HG03460 (cell line): ENCODE results near the gene RGS10.
"Not testable (repeated sequence)": the region's sequence is repeated elsewhere in the genome, so short reads cannot be mapped to it uniquely, and the experiment has no call there.

Source experiments
- ATAC-seq: cut with Tn5 transposase; IDR thresholded peaks from one replicate; pipeline ENCODE4 v1.9.1; 2021; ENCODE audit not compliant: unreplicated experiment

RGS10 gene

DNA sequence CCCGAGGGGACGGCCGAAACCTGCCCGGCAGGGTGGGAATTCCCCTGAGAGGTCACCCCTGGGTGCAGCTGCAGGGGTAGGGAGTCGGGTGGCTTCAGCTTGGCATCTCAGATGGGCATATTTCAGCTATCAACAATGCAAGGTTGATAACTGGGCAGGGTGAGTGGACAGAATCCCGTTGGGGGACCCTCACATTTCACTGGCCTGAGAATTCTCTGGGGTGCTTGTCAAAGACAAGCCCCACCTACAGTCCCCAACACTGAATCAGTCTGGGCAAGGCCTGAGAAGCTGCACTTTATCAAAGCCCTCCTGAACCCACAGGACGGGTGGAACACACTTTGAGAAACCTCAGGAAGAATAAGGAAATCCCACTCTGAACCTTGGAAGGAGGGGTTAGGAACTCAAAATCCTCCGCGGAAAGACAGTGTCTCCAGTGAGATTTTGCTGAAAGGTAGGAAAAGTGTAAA is 3.1 kb downstream of the RGS10 start:
- ATAC-seq, result no peak

DNA sequence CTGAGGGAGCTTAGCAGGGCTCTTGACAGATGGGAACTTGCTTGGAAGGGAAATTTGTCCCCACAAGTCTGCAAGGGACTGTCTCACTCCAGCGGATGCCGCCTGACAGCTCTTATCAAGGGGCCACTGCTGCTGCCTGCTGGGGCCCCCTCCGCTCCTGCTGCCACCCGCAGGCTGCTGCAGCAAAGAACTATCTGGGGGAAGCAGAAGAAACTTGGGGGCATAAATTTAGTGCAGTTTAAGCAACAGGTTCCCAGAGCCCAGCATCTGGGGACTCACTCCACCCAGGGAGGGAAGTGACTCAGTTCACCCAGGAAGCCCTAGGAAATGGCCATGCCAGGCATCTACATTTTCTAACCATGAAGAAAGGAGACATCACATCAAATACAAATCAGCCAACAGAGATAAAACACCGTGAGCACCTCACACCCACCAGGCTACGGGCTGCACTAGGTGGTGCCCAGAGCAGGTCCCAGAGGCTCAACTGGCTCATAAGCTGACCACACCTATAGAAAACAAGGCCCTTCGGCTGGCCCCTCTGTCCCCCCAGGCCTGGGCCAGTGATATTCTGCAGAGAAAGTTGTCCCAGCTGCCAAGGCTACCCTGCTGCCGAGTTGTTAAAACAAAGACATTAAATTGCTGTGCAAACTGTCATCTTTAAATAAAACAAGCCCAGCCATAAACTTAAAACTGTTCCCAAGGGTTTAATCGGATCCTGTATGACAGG is 3.7 kb downstream of the RGS10 start:
- no peak for ATAC-seq

DNA sequence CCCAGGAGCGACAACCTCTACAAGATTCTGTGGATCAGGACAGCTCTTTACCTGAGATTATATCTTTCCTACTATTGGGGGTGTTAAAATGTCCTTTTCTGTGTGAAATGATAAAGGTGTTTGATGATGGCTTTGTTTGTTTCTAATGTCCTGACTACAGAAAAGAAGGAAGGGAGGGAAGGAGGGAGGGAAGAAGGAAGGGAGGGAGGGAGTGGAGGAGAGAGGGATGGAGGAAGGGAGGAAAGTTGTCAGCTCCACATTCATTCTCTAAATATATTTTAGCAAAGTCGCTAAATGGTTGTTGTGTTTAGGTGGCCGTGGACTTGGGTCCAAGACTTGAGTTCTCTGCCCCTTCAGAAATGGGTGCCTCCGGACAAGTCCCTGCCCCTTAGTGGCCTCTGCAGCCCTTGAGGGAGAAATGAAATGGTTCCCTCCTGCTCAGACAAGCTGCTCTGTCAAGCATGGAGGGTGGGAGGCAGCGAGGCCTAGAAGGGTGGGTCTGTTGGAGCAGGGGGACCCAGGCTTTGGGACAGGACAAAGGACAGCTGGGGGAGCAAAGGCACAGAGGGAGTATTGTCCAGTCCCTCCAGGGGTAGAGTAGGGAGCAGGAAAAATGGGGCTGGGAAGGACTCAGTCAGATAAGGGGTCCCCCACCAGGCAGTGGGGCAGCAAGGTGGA is 4.4 kb downstream of the RGS10 start:
- ATAC-seq, result no peak

DNA sequence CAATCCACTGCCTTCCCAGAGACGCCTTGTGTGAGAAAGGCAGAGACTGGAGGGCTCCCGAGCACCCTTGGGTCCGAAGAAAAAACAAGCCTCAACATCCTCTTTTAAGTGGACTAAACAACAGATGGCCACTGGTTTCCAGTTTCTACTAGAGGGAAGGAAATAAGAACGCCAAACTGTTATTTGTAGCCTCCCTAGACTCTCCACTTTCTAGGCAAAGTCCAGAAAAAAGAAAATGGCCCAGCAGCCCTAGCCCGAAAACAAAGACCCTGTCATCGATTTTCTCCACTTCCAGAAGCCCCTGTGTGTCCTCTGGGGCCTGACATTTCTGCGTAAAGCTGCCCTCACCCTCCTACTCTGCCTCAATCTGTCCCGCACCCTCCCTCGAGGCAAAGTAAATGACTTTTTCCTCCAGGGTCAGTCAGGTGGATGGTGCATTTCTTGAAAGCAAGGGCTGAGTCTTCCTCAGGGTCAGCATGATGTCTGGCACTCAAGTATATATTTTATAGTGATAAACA is 6.0 kb downstream of the RGS10 start:
- ATAC-seq, result no peak

DNA sequence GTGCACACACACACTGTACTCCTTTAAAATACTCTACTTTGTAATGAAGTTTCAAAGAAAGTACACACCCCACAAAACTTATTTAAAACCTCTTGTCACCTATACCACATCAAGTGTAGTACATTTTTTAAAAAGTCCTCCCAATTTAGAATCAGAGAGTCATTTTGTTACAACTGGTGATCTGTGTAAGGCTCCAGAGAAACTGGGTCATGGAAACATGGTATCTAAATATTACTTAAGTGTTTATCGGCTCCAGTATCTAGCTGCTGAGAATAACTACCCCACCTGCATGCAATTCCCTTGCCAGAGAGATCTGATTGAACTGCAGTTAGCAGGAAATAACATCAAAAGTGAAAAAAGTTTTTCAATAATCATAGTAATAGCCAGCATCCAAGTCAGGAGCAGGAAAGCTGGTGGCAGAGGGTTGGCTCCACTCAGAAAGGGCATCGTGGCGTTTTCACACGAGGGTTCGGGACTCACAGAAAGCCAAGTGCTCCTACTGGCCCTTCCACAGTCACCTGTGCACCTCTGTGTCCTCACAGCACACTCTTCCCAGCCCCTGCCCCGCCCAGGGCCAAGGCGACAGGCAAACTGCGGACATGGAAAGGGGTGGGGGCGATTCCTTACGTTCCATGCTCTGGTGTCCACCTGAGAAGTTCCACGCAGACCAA is 6.5 kb downstream of the RGS10 start:
- no peak for ATAC-seq

DNA sequence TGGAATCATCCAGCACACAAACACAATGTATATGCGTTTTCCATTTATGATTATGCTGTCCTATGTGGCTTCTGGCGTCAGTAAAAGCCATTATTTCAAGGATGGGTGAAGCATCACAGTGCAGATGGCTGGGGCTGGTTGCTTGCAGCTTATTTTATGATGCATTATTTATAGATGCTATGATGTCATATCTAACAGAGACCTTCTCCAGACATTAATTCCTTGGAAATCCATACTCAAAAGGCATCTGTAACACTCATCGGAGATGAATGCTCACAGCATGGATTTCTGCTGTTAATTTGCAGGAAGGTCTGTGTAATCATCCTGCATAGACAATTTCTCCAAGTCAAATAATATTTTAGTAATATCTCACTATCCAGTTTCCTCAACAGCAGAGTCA is 7.2 kb downstream of the RGS10 start:
- ATAC-seq, result no peak

DNA sequence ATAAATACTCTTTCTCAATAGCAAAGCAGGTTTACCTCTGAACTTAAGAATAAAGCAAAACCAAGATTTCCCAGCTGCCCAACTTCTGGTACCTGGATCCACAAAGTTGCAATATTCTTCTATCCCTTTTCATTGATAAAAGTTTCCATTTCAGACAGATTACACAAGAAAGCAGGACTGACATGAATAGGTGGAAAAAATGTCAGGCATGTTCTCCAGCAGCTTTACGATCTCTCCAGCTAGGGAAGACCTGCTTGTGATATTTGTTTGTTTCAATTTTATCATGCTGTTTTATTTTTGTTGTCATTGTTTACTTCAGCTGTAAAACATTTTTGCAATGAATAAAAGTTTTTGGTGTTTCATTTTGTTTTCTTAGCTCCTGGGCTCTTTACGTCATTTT is 9.0 kb downstream of the RGS10 start:
- ATAC-seq, result no peak

DNA sequence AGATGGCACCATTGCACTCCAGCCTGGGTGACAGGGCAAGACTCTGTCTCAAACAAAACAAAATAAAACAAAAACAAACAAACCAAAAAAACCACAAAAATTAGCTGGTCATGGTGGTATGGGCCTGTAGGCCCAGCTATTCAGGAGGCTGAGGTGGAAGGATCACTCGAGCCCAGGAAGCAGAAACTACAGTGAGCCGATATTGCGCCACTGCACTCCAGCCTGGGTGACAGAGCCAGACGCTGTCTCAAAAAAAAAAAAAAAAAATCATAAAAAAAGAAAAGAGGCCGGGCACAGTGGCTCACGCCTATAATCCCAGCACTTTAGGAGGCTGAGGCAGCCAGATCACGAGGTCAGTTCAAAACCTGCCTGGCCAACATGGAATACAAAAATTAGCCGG is 9.7 kb downstream of the RGS10 start:
- not testable (repeated sequence) for ATAC-seq

DNA sequence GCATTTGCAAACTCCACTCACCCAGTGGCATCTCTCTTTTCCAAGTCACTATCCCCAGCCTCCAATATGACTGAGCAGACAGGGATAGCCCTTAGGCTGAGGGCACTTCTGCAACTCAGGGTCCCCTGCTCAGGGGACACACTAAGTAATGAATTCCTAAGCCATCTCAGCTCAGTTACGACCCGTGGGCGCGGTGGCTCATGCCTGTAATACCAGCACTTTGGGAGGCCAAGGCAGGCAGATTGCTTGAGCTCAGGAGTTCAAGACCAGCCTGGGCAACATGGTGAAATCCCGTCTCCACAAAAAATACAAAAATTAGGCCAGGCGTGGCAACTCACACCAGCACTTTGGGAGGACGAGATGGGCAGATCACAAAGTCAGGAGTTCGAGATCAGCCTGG is 10.3 kb downstream of the RGS10 start:
- ATAC-seq, result not testable (repeated sequence)

DNA sequence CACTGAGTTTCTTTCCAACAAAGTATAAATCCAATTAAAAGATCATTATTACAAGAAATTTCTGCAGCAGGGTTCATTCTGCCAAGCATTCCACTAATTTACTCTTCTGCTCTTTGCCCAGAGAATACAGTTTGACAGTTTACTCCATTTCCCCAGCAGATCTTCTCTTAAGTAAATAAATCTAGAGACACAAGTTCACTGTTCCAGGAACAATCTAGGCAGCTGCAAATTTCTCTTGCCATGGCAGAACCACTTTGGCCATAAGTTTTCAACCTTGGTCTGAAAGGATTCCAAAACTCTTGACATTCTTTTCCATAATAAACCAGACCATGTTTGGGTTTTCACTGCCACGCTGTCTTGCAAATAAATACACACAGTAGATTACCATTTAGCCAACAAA is 11.5 kb downstream of the RGS10 start:
- no peak for ATAC-seq

DNA sequence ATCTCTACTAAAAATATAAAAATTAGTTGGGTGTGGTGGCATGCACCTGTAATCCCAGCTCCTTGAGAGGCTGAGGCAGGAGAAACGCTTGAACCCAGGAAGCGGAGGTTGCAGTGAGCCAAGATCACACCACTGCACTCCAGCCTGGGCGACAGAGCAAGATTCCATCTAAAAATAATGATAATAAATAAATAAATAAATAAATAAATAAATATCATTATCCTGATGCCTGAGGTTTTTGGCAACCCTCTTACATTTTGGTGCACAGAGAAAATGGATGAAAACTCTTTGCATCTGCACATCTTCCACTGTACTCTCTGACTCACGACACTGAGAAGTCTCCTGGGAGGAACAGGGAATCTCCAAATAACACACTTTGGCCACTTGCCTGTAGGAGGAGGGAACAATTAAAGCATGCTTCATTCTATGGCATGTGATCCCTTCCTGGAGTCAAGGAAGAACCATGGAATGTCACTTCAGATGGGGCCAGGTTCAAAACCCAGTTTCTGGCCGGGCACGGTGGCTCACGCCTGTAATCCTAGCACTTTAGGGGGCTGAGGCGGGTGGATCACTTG is 13.8 kb downstream of the RGS10 start:
- not testable (repeated sequence) for ATAC-seq

DNA sequence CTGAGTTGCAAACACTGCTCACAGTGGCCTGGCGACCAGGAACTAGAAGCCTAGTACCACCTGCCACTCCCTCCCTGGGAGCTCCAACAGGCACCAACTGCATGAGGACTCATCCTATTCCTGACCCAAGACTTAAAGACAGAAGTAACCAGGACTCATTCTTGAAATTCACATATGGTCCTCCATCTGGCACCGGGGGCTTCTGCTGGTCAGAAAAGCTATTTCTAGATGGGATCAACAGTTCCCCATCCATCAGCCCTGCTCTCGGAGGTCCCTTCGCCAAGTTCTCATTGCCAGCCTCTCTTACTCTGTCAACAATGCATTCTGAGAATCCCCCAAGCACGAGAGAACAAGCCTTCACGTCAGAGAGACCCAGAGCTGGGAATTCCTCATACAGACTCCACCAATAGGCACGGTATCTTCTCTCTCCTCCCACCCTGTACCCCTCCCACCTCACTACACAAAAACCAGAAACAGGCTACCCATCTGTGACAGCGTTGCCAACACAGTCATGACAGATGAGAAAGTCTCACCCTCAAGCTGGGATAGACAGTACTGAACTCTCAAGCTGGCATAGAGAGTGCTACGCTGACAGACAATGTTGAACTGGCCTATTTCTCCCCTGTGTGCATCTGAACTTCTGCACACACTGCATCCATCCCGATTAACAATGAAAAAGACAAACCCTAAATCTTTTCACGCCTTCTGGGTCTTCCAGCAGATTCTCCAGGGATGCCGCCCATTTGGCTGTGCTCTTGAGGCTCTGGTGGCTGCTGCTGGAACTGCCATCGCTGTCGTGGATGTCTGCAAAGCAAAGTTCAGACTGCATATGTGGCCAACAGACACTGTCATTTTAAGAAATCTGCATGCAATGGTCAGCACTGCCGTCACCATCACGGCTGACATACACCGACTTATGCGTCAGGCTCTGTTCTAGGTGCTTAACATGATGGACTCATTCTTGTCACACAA is 15.6 kb downstream of the RGS10 start:
- no peak for ATAC-seq

DNA sequence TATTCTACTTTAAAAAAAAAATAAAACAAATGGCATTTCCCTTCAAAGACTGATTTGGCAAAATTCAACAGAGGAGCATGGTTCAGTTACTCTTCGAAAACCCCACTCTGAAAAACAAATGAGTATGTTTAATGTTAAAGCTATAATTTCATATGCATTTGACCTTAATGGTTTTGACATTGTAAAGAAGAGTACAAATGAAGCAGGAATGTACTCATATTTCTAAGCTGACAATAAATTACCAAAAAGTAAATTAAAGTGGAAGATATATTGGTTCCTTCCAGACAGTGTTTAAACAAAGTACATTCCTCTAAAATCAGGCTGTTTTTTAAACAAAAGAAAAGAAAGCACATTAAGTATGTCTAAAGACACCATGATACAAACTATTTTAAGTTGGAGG is 16.4 kb downstream of the RGS10 start:
- ATAC-seq, result no peak

DNA sequence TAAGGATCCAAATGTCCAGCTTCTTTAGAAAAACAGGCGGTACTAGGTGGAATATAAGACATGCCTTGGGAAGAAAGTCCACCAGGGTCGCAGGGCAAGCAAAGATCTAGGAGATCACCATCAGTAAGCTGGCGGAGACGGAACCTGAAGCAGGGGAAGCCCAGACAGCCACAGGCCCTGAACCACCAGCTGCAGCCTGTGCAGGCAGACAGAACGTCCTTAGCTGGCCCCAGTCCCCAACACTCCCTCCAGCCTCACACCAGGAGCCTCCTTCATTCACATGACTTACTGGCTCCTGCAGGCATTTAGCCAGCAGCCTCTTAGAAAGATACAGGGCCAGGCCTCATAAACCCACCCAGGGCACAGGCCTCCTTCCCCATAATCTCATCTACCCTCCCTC is 17.4 kb downstream of the RGS10 start:
- no peak for ATAC-seq

DNA sequence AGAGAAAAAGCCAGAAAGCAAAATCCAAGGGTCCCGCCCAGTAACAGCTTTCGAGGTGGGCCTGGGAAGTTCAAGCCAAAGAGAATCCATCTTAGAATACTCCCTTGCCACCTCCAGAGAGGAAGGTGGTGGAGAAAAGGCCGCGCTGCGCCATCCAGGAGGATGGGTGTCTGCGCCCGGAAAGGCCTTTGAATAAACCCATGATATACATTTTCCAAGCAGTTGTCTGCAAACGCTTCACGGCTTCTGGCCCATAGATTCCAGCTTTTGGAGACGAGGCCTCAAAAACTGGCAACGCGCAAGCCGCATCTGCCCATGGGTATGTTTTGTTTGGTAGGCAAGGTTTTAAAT is 17.8 kb downstream of the RGS10 start:
- no peak for ATAC-seq

DNA sequence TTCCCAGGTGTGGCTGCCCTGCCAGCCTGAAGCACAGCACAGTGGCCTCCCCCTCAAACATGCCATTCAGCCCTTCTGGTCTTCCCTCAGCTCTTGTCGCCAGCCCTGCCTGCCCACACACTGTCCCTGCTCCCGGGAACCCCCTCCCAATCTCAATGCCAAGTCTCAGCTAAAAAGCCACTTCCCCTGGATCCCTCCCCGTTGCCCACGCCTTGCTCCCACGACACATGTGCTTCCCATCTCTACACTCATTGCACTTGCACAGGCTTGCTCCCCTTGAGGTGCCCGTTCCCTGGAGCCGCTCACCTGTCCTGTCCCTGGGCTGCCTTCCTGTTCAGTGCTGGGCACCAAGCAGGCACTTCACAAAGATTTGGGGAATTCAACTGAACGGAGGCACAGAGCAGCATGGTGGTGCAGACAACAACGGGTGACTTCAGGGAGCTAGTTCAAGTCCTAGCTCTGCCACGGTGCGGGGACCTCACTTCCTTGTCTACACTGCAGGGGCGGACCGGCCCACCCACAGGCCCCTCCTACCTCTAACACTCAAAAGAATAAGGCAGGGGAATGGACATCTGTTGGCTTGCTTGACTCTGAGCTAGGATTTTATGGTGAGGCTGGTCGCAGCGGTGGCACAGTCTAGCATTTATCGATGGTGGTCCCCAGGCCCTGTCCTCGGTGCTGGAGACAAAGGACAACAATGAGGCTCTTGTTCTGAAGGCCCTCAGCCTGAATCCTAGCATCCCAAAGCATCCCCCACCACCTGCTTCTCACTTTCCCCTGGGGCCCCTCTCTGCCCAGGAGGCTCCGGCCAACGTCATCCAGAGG is 18.4 kb downstream of the RGS10 start:
- no peak for ATAC-seq

DNA sequence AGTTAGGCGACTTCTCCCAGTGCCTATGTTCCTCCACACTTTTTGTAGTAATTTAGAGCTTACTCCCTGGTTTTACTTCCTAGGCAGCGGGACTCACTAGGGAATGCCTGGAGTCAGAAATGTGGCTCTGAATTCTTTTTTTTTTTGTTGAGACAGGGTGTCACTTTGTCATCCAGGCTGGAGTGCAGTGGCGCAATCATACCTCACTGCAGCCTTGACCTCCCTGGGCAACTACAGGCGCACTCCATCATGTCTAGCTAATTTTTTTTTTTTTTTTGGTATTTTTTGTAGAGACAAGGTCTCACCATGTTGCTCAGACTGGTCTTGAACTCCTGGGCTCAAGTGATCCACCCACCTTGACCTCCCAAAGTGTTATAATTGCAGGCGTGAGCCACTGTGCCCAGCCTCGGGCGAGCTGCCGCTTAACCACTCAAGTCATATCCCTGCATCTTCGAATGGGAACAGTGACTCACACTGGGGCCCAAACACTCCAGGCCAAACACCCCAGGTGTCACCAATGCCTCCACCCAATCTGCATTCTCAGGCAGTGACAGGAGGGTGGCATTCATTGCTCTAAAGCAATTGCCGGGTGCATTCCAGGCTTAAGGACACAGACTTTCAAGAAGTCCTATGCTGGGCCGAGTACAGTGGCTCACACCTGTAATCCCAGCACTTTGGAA is 19.6 kb downstream of the RGS10 start:
- no peak for ATAC-seq

DNA sequence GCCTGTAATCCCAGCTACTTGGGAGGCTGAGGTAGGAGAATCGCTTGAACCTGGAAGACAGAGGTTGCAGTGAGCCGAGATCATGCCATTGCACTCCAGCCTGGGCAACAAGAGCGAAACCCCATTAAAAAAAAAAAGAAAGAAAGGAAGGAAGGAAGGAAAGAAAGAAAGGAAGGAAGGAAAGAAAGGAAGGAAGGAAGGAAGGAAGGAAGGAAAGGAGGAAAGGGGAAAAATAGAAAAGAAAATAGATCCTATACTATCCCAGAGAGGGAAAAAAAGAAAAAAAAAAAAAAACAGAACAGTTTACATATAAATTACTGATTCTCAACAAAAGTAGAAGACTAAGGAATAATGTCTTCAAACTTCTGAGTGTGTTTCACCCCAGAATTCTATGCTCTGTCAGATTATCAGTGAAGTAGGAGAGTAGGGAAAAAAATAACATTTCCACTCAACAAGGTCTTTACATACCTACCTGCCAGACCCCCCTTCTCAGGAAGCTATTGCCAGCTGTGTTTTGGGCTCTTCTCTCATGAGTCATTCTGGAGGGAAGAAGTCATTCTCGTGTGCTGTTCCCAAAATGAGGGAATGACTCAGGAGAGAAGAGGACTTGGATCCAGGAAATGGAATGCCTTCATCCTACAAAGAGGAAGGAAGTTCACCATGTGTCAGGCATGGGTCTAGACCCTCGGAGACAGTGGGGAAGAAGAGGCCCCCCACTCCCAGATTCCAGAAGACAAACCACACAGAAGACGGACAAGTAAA is 20.9 kb downstream of the RGS10 start:
- ATAC-seq, result no peak
